Subcutaneous abdominal adipose tissue (tissue), 5 donors: ENCODE measurements around the gene DAGLA.
A peak's percentile ranks its signal among the peaks of the same experiment; 100 is the strongest.

Source experiments
- H3K27ac ChIP-seq: one replicate; pipeline ENCODE4 v1.7.0; 2013; ENCODE audit warnings: low read depth, mild to moderate bottlenecking, inconsistent platforms, low read length, moderate library complexity
- H3K27me3 ChIP-seq, 5 donors: one replicate each; pipeline ENCODE4 v1.7.0; 2013; ENCODE audit warnings: low read length in 5 of 5, inconsistent platforms in 1 of 5; ENCODE audit not compliant: control insufficient read depth in 5 of 5, insufficient read depth in 4 of 5
- H3K36me3 ChIP-seq, 5 donors: one replicate each; pipeline ENCODE4 v1.7.0; 2013; ENCODE audit warnings: low read length in 5 of 5; ENCODE audit not compliant: control insufficient read depth in 5 of 5, insufficient read depth in 5 of 5
- H3K4me1 ChIP-seq, 5 donors: one replicate each; pipeline ENCODE4 v1.7.0; 2013; ENCODE audit warnings: low read length in 5 of 5, mild to moderate bottlenecking in 3 of 5, moderate library complexity in 1 of 5; ENCODE audit not compliant: control insufficient read depth in 5 of 5, insufficient read depth in 5 of 5
- H3K4me3 ChIP-seq, 5 donors: one replicate each; pipeline ENCODE4 v1.7.0; 2013; ENCODE audit warnings: low read length in 5 of 5, low read depth in 1 of 5
- H3K9ac ChIP-seq, 5 donors: one replicate each; pipeline ENCODE4 v1.7.0; 2013; ENCODE audit warnings: low read length in 5 of 5, mild to moderate bottlenecking in 4 of 5, moderate library complexity in 3 of 5
- H3K9me3 ChIP-seq, 5 donors: one replicate each; pipeline ENCODE4 v1.7.0; 2013; ENCODE audit warnings: low read length in 5 of 5; ENCODE audit not compliant: control insufficient read depth in 5 of 5
- donor health status: healthy.
- donor health status: healthy.
- donor health status: healthy.
- donor health status: healthy.
- donor health status: healthy.

DAGLA gene

GRCh38 chr11:61697078-61697502 lies 16.9 kb downstream of the DAGLA start:
- H3K9me3 ChIP-seq = no peaks in the 10 kb centered on the region
- H3K4me1 ChIP-seq = peaks cover 21 to 77% (median 73%) of the 10 kb centered on the region in 5 donors
- no peaks in the 10 kb centered on the region for H3K36me3 ChIP-seq
- no peak overlapping the region for H3K4me3 ChIP-seq
- H3K9ac ChIP-seq = no peak overlapping the region
- H3K27me3 ChIP-seq = peaks cover 0 to 14% (median 0%) of the 10 kb centered on the region in 5 donors
- H3K27ac ChIP-seq = peak overlapping the region; percentile 54

GRCh38 chr11:61697764-61698163 lies 17.6 kb downstream of the DAGLA start:
- Histone ChIP-seq H3K9ac (no peak overlapping the region), H3K36me3 (no peaks in the 10 kb centered on the region), H3K27me3 (peaks cover 0 to 14% (median 0%) of the 10 kb centered on the region in 5 donors), H3K9me3 (no peaks in the 10 kb centered on the region), H3K4me3 (no peak overlapping the region), H3K27ac (no peak overlapping the region), H3K4me1 (peaks cover 21 to 78% (median 76%) of the 10 kb centered on the region in 5 donors)

GRCh38 chr11:61698173-61698948 lies 18.2 kb downstream of the DAGLA start:
- no peak overlapping the region for H3K27ac ChIP-seq
- peaks cover 21 to 81% (median 76%) of the 10 kb centered on the region in 5 donors for H3K4me1 ChIP-seq
- peaks cover 0 to 14% (median 0%) of the 10 kb centered on the region in 5 donors for H3K27me3 ChIP-seq
- H3K4me3 ChIP-seq = no peak overlapping the region
- H3K9ac ChIP-seq = no peak overlapping the region
- H3K36me3 ChIP-seq = no peaks in the 10 kb centered on the region
- H3K9me3 ChIP-seq = no peaks in the 10 kb centered on the region

- Histone ChIP-seq H3K4me1 (peaks cover 17 to 70% (median 64%) of the 10 kb centered on the region in 5 donors), H3K27me3 (peaks cover 0 to 14% (median 0%) of the 10 kb centered on the region in 5 donors), H3K9me3 (no peaks in the 10 kb centered on the region), H3K4me3 (no peak overlapping the region), H3K36me3 (no peaks in the 10 kb centered on the region), H3K9ac (no peak overlapping the region), H3K27ac (no peak overlapping the region)
Observed at GRCh38 chr11:61699737-61700160, 19.6 kb downstream of the DAGLA start.

- no peaks in the 10 kb centered on the region for H3K36me3 ChIP-seq
- H3K27ac ChIP-seq = no peak overlapping the region
- H3K4me1 ChIP-seq = peaks cover 15 to 65% (median 60%) of the 10 kb centered on the region in 5 donors
- peaks cover 0 to 14% (median 0%) of the 10 kb centered on the region in 5 donors for H3K27me3 ChIP-seq
- H3K9me3 ChIP-seq = no peaks in the 10 kb centered on the region
- no peak overlapping the region for H3K4me3 ChIP-seq
- no peak overlapping the region for H3K9ac ChIP-seq
Observed at GRCh38 chr11:61700212-61700611, 20.0 kb downstream of the DAGLA start.

GRCh38 chr11:61700720-61701119 lies 20.5 kb downstream of the DAGLA start:
- Histone ChIP-seq H3K9me3 (no peaks in the 10 kb centered on the region), H3K36me3 (no peaks in the 10 kb centered on the region), H3K27ac (no peak overlapping the region), H3K27me3 (peaks cover 0 to 11% (median 0%) of the 10 kb centered on the region in 5 donors), H3K4me1 (peaks cover 10 to 60% (median 55%) of the 10 kb centered on the region in 5 donors), H3K9ac (no peak overlapping the region), H3K4me3 (no peak overlapping the region)

GRCh38 chr11:61701242-61701886 lies 21.2 kb downstream of the DAGLA start:
- peaks cover 0 to 6% (median 0%) of the 10 kb centered on the region in 5 donors for H3K27me3 ChIP-seq
- H3K27ac ChIP-seq = no peak overlapping the region
- no peaks in the 10 kb centered on the region for H3K36me3 ChIP-seq
- peaks cover 6 to 54% (median 48%) of the 10 kb centered on the region in 5 donors for H3K4me1 ChIP-seq
- no peaks in the 10 kb centered on the region for H3K9me3 ChIP-seq
- peak overlapping the region in 1 of 5 donors; percentile 6 for H3K9ac ChIP-seq
- no peak overlapping the region for H3K4me3 ChIP-seq

- Histone ChIP-seq H3K9me3 (no peaks in the 10 kb centered on the region), H3K4me1 (peaks cover 5 to 40% (median 35%) of the 10 kb centered on the region in 5 donors)
Observed at GRCh38 chr11:61702701-61703312, 22.6 kb downstream of the DAGLA start.

GRCh38 chr11:61704838-61705237 lies 24.6 kb downstream of the DAGLA start:
- H3K27me3 ChIP-seq = no peaks in the 10 kb centered on the region
- H3K36me3 ChIP-seq = no peaks in the 10 kb centered on the region
- H3K4me1 ChIP-seq = peaks cover 0 to 20% (median 14%) of the 10 kb centered on the region in 5 donors
- no peak overlapping the region for H3K9ac ChIP-seq
- no peaks in the 10 kb centered on the region for H3K9me3 ChIP-seq
- no peak overlapping the region for H3K4me3 ChIP-seq
- no peak overlapping the region for H3K27ac ChIP-seq

More at GRCh38 chr11:61702701-61703312, 22.6 kb downstream of the DAGLA start:
- Histone ChIP-seq H3K27ac (no peak overlapping the region), H3K36me3 (no peaks in the 10 kb centered on the region), H3K9ac (no peak overlapping the region), H3K27me3 (peaks cover 0 to 4% (median 0%) of the 10 kb centered on the region in 5 donors), H3K4me3 (no peak overlapping the region)
